ENCODE results near the gene CTAG1B. TPM values are rescaled to one million over a fixed set of nuclear protein-coding genes. Genes with fewer than 3 reads are reported as not detected.

Gene CTAG1B
- total RNA-seq, 1 experiment from 2014 or later, result not detected

DNA sequence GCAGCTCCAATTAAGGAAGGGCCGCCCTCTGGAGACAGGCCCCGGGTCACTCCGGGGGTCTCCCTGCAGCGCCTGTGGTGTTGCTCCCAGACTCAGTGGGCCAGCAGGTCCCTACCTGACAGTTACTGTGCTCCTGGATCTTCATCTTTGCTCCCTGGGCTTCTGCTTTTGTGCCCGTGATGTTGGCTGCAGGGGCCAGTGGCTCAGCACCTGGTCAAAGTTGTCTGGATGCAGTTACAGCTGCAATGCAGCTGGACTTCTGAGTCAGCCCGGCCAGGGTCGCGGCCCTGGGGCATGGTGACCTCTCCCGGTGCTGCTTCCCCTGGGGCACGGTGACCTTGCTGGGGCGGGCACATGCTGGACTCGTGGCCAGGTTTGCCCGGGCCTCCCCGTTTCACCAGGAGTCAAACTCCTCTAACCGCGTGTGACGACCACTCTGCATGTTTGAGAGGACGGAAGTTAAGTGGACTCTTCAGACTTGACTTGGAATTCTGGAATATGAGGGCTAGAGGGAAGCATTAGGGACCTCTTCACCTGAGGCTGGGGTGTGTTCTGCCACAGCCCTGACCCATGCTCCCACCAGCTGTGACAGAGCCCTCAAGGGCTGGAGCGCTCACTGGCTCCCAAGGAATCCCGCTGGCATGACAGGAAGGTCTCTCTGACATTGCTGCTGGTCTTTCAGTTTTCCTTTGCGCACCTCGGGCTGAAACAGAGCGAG lies 30.6 kb upstream of the CTAG1B start:
- no peaks in the 10 kb centered on the region for H3K36me3 ChIP-seq (ENCODE audit: control insufficient read depth in 1 of 2, insufficient read depth in 2 of 2, low read length in 2 of 2)
- ChIA-PET POLR2A (no interaction called here), RAD21 (ENCODE audit: low non-redundant PET in 1 of 2, low total read pairs in 2 of 2, uncharacterized antibody in 2 of 2, unreplicated experiment in 2 of 2) (no interaction called here), CTCF (no interaction called here)
- no peaks in the 10 kb centered on the region for H3K27me3 ChIP-seq (ENCODE audit: insufficient read depth, low read length)
- no TSS peak for BruUV-seq (replicated peaks)
- no peaks in the 10 kb centered on the region for H3K9me2 ChIP-seq (ENCODE audit: insufficient read depth)
- H3K4me3 ChIP-seq (replicated peaks in 1 of 2; ENCODE audit: low read depth in 1 of 2, low read length in 2 of 2), result no peak overlapping the region
- no peaks in the 10 kb centered on the region for H3K4me1 ChIP-seq (ENCODE audit: control insufficient read depth in 1 of 2, insufficient read depth in 2 of 2, low read length in 2 of 2)
- no peak overlapping the region for H3K27ac ChIP-seq (ENCODE audit: low read depth, low read length)
- H3K79me2 ChIP-seq (ENCODE audit: insufficient read depth, low read length), result no peaks in the 10 kb centered on the region
- TF ChIP-seq YY1 (IDR thresholded peaks at IDR 0.05; ENCODE audit: extremely low read depth, insufficient replicate concordance, low read depth, low read length) (no peak), POLR2A (IDR thresholded peaks at IDR 0.05; ENCODE audit: borderline replicate concordance, extremely low read depth, insufficient read depth, insufficient read length) (no peak), SRF (IDR thresholded peaks at IDR 0.05; ENCODE audit: low read depth) (no peak), SP1 (IDR thresholded peaks at IDR 0.05; ENCODE audit: low read depth) (no peak), ELF1 (IDR thresholded peaks at IDR 0.05; ENCODE audit: borderline replicate concordance, low read depth) (no peak), TCF7L2 (IDR thresholded peaks at IDR 0.05; ENCODE audit: borderline replicate concordance, extremely low read depth, insufficient read depth, insufficient read length) (no peak), CEBPB (IDR thresholded peaks at IDR 0.05; ENCODE audit: low read depth) (no peak), EZH2 (IDR thresholded peaks at IDR 0.05) (no peak), POLR2AphosphoS5 (IDR thresholded peaks at IDR 0.05; ENCODE audit: low read depth, low read length) (no peak), RAD21 (IDR thresholded peaks at IDR 0.05; ENCODE audit: low read depth) (no peak), ZNF274 (IDR thresholded peaks at IDR 0.05; ENCODE audit: low read depth, low read length) (no peak), JUND (IDR thresholded peaks at IDR 0.05) (no peak), SIN3A (IDR thresholded peaks at IDR 0.05; ENCODE audit: low read depth) (no peak)
- TF ChIP-seq, protein P1, sequence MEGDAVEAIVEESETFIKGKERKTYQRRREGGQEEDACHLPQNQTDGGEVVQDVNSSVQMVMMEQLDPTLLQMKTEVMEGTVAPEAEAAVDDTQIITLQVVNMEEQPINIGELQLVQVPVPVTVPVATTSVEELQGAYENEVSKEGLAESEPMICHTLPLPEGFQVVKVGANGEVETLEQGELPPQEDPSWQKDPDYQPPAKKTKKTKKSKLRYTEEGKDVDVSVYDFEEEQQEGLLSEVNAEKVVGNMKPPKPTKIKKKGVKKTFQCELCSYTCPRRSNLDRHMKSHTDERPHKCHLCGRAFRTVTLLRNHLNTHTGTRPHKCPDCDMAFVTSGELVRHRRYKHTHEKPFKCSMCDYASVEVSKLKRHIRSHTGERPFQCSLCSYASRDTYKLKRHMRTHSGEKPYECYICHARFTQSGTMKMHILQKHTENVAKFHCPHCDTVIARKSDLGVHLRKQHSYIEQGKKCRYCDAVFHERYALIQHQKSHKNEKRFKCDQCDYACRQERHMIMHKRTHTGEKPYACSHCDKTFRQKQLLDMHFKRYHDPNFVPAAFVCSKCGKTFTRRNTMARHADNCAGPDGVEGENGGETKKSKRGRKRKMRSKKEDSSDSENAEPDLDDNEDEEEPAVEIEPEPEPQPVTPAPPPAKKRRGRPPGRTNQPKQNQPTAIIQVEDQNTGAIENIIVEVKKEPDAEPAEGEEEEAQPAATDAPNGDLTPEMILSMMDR (IDR thresholded peaks at IDR 0.05 in 2 of 3, conservative IDR thresholded peaks at IDR 0.05 in 1 of 3; ENCODE audit: borderline replicate concordance in 1 of 3, insufficient read depth in 1 of 3, low read depth in 2 of 3, low read length in 2 of 3), result no peak
- TF ChIP-seq, protein P2, sequence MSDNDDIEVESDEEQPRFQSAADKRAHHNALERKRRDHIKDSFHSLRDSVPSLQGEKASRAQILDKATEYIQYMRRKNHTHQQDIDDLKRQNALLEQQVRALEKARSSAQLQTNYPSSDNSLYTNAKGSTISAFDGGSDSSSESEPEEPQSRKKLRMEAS (IDR thresholded peaks at IDR 0.05), result no peak
- TF ChIP-seq, protein P3, sequence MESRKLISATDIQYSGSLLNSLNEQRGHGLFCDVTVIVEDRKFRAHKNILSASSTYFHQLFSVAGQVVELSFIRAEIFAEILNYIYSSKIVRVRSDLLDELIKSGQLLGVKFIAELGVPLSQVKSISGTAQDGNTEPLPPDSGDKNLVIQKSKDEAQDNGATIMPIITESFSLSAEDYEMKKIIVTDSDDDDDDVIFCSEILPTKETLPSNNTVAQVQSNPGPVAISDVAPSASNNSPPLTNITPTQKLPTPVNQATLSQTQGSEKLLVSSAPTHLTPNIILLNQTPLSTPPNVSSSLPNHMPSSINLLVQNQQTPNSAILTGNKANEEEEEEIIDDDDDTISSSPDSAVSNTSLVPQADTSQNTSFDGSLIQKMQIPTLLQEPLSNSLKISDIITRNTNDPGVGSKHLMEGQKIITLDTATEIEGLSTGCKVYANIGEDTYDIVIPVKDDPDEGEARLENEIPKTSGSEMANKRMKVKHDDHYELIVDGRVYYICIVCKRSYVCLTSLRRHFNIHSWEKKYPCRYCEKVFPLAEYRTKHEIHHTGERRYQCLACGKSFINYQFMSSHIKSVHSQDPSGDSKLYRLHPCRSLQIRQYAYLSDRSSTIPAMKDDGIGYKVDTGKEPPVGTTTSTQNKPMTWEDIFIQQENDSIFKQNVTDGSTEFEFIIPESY (IDR thresholded peaks at IDR 0.05; ENCODE audit: extremely low read depth, insufficient replicate concordance, low read length), result no peak
- intact Hi-C loops (cut with micrococcal nuclease), result no loop called here
- H4K20me1 ChIP-seq (ENCODE audit: insufficient read depth), result no peaks in the 10 kb centered on the region
- no peaks in the 10 kb centered on the region for H3K9me3 ChIP-seq (ENCODE audit: control insufficient read depth in 1 of 2, insufficient read depth in 1 of 2, low read depth in 1 of 2, low read length in 2 of 2)
- H2AFZ ChIP-seq (ENCODE audit: low read depth, low read length, poor library complexity, severe bottlenecking), result no peak overlapping the region
- no peak for DNase-seq (ENCODE audit: low read depth, low spot score)
- no peak overlapping the region for H3K9ac ChIP-seq (ENCODE audit: low read length)
- ATAC-seq, result no peak
- H3K4me2 ChIP-seq (ENCODE audit: low read length), result no peak overlapping the region
